K562 (cell line): ENCODE measurements around the gene MSTO1. TPM values are rescaled to one million over a fixed set of nuclear protein-coding genes. Genes with fewer than 3 reads are reported as not detected.

Source experiments
- ATAC-seq: fragments of 200-7000 bp; cut with Tn5 transposase; 3 replicates; pipeline ENCODE4 v1.9.1; 2020; ENCODE audit warnings: moderate library complexity
- BruUV-seq: library from RNA; stranded (reverse); fragments of 400-500 nt; replicated peaks from 2 replicates; lab custom pipeline; 2021; lab: Mats Ljungman, UMichigan
- CTCF ChIA-PET: fragments of 300-600 bp; formaldehyde crosslinking; extraction: SDS; loops from one replicate; lab custom pipeline; 2021; ENCODE audit warnings: low intra/inter-chr PET ratio; lab: Yijun Ruan, JAX
- POLR2A ChIA-PET: fragments of 300-600, 350-650 bp; sonication (Branson Sonifier 250); formaldehyde crosslinking; extraction: SDS; loops from one replicate; lab custom pipeline; 2021; ENCODE audit warnings: antibody characterized with exemption, inconsistent platforms; lab: Yijun Ruan, JAX
- DNase-seq, 4 experiments: peaks; one replicate each; pipeline versions ENCODE4 v3.0.0 to v3.0.0-alpha.2; 2011 to 2018; ENCODE audit warnings: low spot score in 3 of 4, mixed read lengths in 3 of 4; ENCODE audit errors: extremely low read depth in 1 of 4
- FAIRE-seq: peaks from 2 replicates; lab custom pipeline; 2011; peaks lifted over from hg19 to GRCh38; lab: Jason Lieb, UNC
- H2AFZ ChIP-seq: 2 replicates; pipeline ENCODE4 v1.6.0; 2011; ENCODE audit warnings: low read depth, low read length, control low read depth, inconsistent platforms
- H3K27ac ChIP-seq: fragments of 200-600 bp; 3 replicates; pipeline ENCODE4 v1.8.0; 2011; ENCODE audit warnings: low read depth, mild to moderate bottlenecking, control low read depth, inconsistent platforms, low read length, moderate library complexity, mixed read lengths; ENCODE audit errors: extremely low read depth
- H3K27me3 ChIP-seq, 2 experiments: fragments of 300-600 bp in 1 of 2; 2 replicates in 1 of 2; 3 replicates in 1 of 2; pipeline versions ENCODE4 v1.6.0 to v1.8.0; 2011; ENCODE audit warnings: inconsistent platforms in 2 of 2, low read length in 2 of 2, mild to moderate bottlenecking in 1 of 2, mixed read lengths in 1 of 2, moderate library complexity in 1 of 2; ENCODE audit not compliant: control insufficient read depth in 2 of 2, insufficient read depth in 2 of 2
- H3K36me3 ChIP-seq: fragments of 300-600 bp; 3 replicates; pipeline ENCODE4 v1.8.0; 2011; ENCODE audit warnings: mild to moderate bottlenecking, low read length, inconsistent platforms; ENCODE audit not compliant: control insufficient read depth, insufficient read depth
- H3K4me1 ChIP-seq, 2 experiments: fragments of 200-600 bp in 1 of 2; replicated peaks in 1 of 2; 2 replicates in 1 of 2; 3 replicates in 1 of 2; pipeline versions ENCODE4 v1.5.1 to v1.8.0; 2011; ENCODE audit warnings: inconsistent platforms in 2 of 2, low read length in 2 of 2, mild to moderate bottlenecking in 1 of 2, mixed read lengths in 1 of 2, moderate library complexity in 1 of 2; ENCODE audit not compliant: control insufficient read depth in 2 of 2, insufficient read depth in 2 of 2
- H3K4me2 ChIP-seq: 2 replicates; pipeline ENCODE4 v1.6.1; 2011; ENCODE audit warnings: low read length, control low read depth, inconsistent platforms, mixed read lengths; ENCODE audit not compliant: insufficient read depth
- H3K4me3 ChIP-seq: fragments of 200-600 bp; sonication (generic), shearing (Covaris generic); 2 replicates; pipeline ENCODE4 v1.5.1; 2016; ENCODE audit warnings: control low read depth, inconsistent platforms
- H3K79me2 ChIP-seq: fragments of 200-600 bp; 3 replicates; pipeline ENCODE4 v1.8.0; 2011; ENCODE audit warnings: low read length, inconsistent platforms; ENCODE audit not compliant: control insufficient read depth, insufficient read depth
- H3K9ac ChIP-seq, 2 experiments: 2 replicates each; pipeline versions ENCODE4 v1.6.0 to v1.6.1; 2011; ENCODE audit warnings: low read depth in 2 of 2, low read length in 2 of 2, control low read depth in 1 of 2, inconsistent platforms in 1 of 2, mild to moderate bottlenecking in 1 of 2, mixed read lengths in 1 of 2; ENCODE audit not compliant: insufficient read depth in 1 of 2
- H3K9me1 ChIP-seq: one replicate; pipeline ENCODE4 v1.6.0; 2011; ENCODE audit warnings: inconsistent platforms, mild to moderate bottlenecking, low read length, moderate library complexity; ENCODE audit not compliant: control insufficient read depth, insufficient read depth
- H3K9me3 ChIP-seq: replicated peaks from 2 replicates; pipeline ENCODE4 v1.5.1; 2011; ENCODE audit warnings: low read depth, low read length, inconsistent platforms; ENCODE audit not compliant: control insufficient read depth, insufficient read depth
- H4K20me1 ChIP-seq: replicated peaks from 2 replicates; pipeline ENCODE4 v1.6.1; 2011; ENCODE audit warnings: low read length, inconsistent platforms, mixed read lengths; ENCODE audit not compliant: control insufficient read depth, insufficient read depth
- CEBPB ChIP-seq: fragments of 450-650 bp; IDR thresholded peaks from 2 replicates; pipeline ENCODE4 v1.6.1; 2016; ENCODE audit warnings: missing genetic modification characterization, missing compliant biosample characterization
- ELK3 ChIP-seq: fragments of 450-650 bp; formaldehyde crosslinking; IDR thresholded peaks from 2 replicates; pipeline ENCODE4 v1.4.0; 2020; ENCODE audit warnings: mild to moderate bottlenecking
- FOSL1 ChIP-seq: fragments of 200-800 bp; sonication (Bioruptor generic); conservative IDR thresholded peaks from 2 replicates; pipeline ENCODE4 v1.6.1; 2016; ENCODE audit warnings: missing genetic modification characterization, missing compliant biosample characterization
- FOXA3 ChIP-seq, 2 experiments: fragments of 450-650 bp in 1 of 2; sonication (generic) in 1 of 2; formaldehyde crosslinking; IDR thresholded peaks in 1 of 2; conservative IDR thresholded peaks in 1 of 2; 2 replicates each; pipeline versions ENCODE4 v1.4.0 to v1.8.0; 2020 to 2022; ENCODE audit warnings: mild to moderate bottlenecking in 2 of 2, missing genetic modification reagents in 1 of 2
- MBD2 ChIP-seq: sonication (generic); IDR thresholded peaks from 2 replicates; pipeline ENCODE4 v1.6.1; 2016; ENCODE audit warnings: low read depth, borderline replicate concordance
- MEIS2 ChIP-seq: fragments of 450-650 bp; IDR thresholded peaks from 2 replicates; pipeline ENCODE4 v1.6.1; 2014; ENCODE audit warnings: mild to moderate bottlenecking; ENCODE audit not compliant: partially characterized antibody
- RAD21 ChIP-seq, 2 experiments: fragments of 250-450 bp in 1 of 2; fragments of 450-650 bp in 1 of 2; sonication (Bioruptor Pico) in 1 of 2; formaldehyde crosslinking in 1 of 2; IDR thresholded peaks in 1 of 2; conservative IDR thresholded peaks in 1 of 2; 2 replicates each; pipeline versions ENCODE4 v1.4.0 to v1.8.0; 2020 to 2022; ENCODE audit warnings: mild to moderate bottlenecking in 2 of 2, moderate library complexity in 1 of 2
- SOX6 ChIP-seq: fragments of 450-650 bp; IDR thresholded peaks from 2 replicates; pipeline ENCODE4 v1.6.1; 2014; ENCODE audit warnings: mild to moderate bottlenecking
- ZNF699 ChIP-seq: fragments of 250-450 bp; sonication (Bioruptor Pico); IDR thresholded peaks from 2 replicates; pipeline ENCODE4 v1.8.0; 2021; ENCODE audit warnings: mild to moderate bottlenecking, moderate library complexity; ENCODE audit not compliant: insufficient replicate concordance
- WGBS: fragments of 100-300 bp; shearing (Covaris generic); methylation state at CpG from one replicate; pipeline ENCODE4 v1.1.6; 2016; ENCODE audit warnings: low coverage, mixed read lengths; ENCODE audit not compliant: insufficient coverage; ENCODE audit errors: missing lambda C conversion rate; 5-methylcytosine and 5-hydroxymethylcytosine counted together
- in situ Hi-C: fragments of 300-500 bp; cut with MboI; formaldehyde crosslinking; loops from 4 replicates; pipeline ENCODE4 v1.15.0; 2018; ENCODE audit warnings: inconsistent platforms, mixed read lengths
- intact Hi-C: fragments of 100-400 bp; cut with micrococcal nuclease; formaldehyde crosslinking; loops from 2 replicates; pipeline ENCODE4 v1.14.2; 2022
- polyA plus RNA-seq, 8 experiments: library from polyadenylated mRNA; depleted of rRNA in 4 of 8; stranded (reverse) in 5 of 8; unstranded in 3 of 8; fragments of >200 nt; fragmentation: Nextera tagmentation in 2 of 8; fragmentation: Illumina TruSeq in 1 of 8; extraction: Ambion mirVana in 2 of 8; extraction: Trizol in 1 of 8; gene quantifications; 2 replicates each; pipeline versions ENCODE4 v1.2.1 to v1.2.3, GENCODE V29; 2011 to 2014; ENCODE audit warnings: inconsistent platforms in 1 of 8, missing spikeins in 1 of 8
- total RNA-seq, 7 experiments: library from RNA; depleted of rRNA in 6 of 7; stranded (reverse); fragments of >200 nt in 6 of 7; fragmentation: Illumina TruSeq in 2 of 7; extraction: Trizol in 2 of 7; gene quantifications; 2 replicates each; pipeline versions ENCODE4 v1.2.1 to v1.2.3, GENCODE V29; 2011 to 2021; ENCODE audit warnings: low replicate concordance in 1 of 7
- TF ChIP-seq, protein P1 (sequence below): fragments of 450-650 bp; IDR thresholded peaks from 2 replicates; pipeline ENCODE4 v1.6.1; 2016
- TF ChIP-seq, protein P2 (sequence below), 3 experiments: IDR thresholded peaks in 2 of 3; conservative IDR thresholded peaks in 1 of 3; 2 replicates each; pipeline ENCODE4 v1.5.1; 2011 to 2012; ENCODE audit warnings: low read length in 3 of 3, mild to moderate bottlenecking in 3 of 3, control low read depth in 2 of 3, improper control_type of control experiment in 1 of 3, inconsistent platforms in 1 of 3, low read depth in 1 of 3, mixed read lengths in 1 of 3, moderate library complexity in 1 of 3; ENCODE audit not compliant: insufficient read depth in 2 of 3

The MSTO1 gene
- total and polyA plus RNA-seq, 9 of the 15 experiments (the other 6 are each of a cell fraction or from before 2014, with no cell fraction given) = 18.8 to 71.1 (median 47.3) TPM

- Histone ChIP-seq H4K20me1 (no peaks in the 10 kb centered on the region), H3K4me2 (no peak overlapping the region; the same call in 1 of the 2 replicates), H3K4me3 (no peak overlapping the region), H3K9ac (no peak overlapping the region), H3K9me3 (no peaks in the 10 kb centered on the region), H3K36me3 (no peaks in the 10 kb centered on the region), H3K27ac (no peak overlapping the region), H3K79me2 (no peaks in the 10 kb centered on the region), H2AFZ (peak overlapping the region; percentile 61), H3K4me1 (no peaks in the 10 kb centered on the region; a peak in 2 of 5 replicates), H3K27me3 (0 out of 5 replicates have a peak, but pooled peaks cover 0 to 2% of the 10 kb centered on the region in 2 experiments), H3K9me1 (no peaks in the 10 kb centered on the region)
- ChIA-PET POLR2A (interaction anchor here (0.8 kb wide), 2 partner anchors 10 to 57 kb away, joined by 3 to 5 read pairs; no protein-coding TSS in a partner anchor), CTCF (interaction anchor here (0.6 kb wide), 1 partner anchor 351 kb away, joined by 4 read pairs; no protein-coding TSS in a partner anchor)
- no TSS peak for BruUV-seq
- FAIRE-seq (peak; percentile 64), DNase-seq (peak in 1 of 4 experiments; percentile 52), ATAC-seq (peak; percentile 86)
- 28% methylated on average over 7 of the region's 11 CpGs for WGBS
- intact Hi-C loops = loop anchor here (5.0 kb wide), 2 partner anchors 41 to 79 kb away; no protein-coding TSS in a partner anchor
- in situ Hi-C loops = no loop called here
- no peak for TF ChIP-seq MBD2
- peak; percentile 72 for TF ChIP-seq SOX6
- TF ChIP-seq, protein P1, sequence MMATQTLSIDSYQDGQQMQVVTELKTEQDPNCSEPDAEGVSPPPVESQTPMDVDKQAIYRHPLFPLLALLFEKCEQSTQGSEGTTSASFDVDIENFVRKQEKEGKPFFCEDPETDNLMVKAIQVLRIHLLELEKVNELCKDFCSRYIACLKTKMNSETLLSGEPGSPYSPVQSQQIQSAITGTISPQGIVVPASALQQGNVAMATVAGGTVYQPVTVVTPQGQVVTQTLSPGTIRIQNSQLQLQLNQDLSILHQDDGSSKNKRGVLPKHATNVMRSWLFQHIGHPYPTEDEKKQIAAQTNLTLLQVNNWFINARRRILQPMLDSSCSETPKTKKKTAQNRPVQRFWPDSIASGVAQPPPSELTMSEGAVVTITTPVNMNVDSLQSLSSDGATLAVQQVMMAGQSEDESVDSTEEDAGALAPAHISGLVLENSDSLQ = 0 out of 2 replicates have a peak, but pooled peaks have one; percentile 13
- TF ChIP-seq, protein P2, sequence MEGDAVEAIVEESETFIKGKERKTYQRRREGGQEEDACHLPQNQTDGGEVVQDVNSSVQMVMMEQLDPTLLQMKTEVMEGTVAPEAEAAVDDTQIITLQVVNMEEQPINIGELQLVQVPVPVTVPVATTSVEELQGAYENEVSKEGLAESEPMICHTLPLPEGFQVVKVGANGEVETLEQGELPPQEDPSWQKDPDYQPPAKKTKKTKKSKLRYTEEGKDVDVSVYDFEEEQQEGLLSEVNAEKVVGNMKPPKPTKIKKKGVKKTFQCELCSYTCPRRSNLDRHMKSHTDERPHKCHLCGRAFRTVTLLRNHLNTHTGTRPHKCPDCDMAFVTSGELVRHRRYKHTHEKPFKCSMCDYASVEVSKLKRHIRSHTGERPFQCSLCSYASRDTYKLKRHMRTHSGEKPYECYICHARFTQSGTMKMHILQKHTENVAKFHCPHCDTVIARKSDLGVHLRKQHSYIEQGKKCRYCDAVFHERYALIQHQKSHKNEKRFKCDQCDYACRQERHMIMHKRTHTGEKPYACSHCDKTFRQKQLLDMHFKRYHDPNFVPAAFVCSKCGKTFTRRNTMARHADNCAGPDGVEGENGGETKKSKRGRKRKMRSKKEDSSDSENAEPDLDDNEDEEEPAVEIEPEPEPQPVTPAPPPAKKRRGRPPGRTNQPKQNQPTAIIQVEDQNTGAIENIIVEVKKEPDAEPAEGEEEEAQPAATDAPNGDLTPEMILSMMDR (IDR thresholded peaks at IDR 0.05 in 2 of 3, conservative IDR thresholded peaks at IDR 0.05 in 1 of 3; ENCODE audit: insufficient read depth in 2 of 3, low read depth in 1 of 3, low read length in 3 of 3) = peak; percentile 41 to 60 (median 43); a peak in 3 of 6 replicates
- TF ChIP-seq RAD21 (CRISPR knock-in tag; conservative IDR thresholded peaks at IDR 0.05 in 1 of 2, IDR thresholded peaks at IDR 0.05 in 1 of 2) = peak; percentile 32 to 52; a peak in 3 of 4 replicates
- TF ChIP-seq FOXA3 (CRISPR knock-in tag; conservative IDR thresholded peaks at IDR 0.05 in 1 of 2, IDR thresholded peaks at IDR 0.05 in 1 of 2) = peak in 1 of 2 experiments; percentile 59; a peak in 1 of 4 replicates
- TF ChIP-seq ZNF699 (CRISPR knock-in tag) = no peak
- TF ChIP-seq MEIS2 = peak; percentile 27
- TF ChIP-seq ELK3 (CRISPR knock-in tag) = no peak
- TF ChIP-seq FOSL1 (tag) = peak; percentile 62
- peak; percentile 58 for TF ChIP-seq CEBPB (tag)
These were observed 38.5 kb downstream of the MSTO1 start for GRCh38 chr1:155648207-155649147.
